ENCODE measurements around the gene DLL3. TPM values are rescaled to one million over a fixed set of nuclear protein-coding genes. Genes with fewer than 3 reads are reported as not detected.

Gene DLL3
- total and polyA plus RNA-seq, 12 donors = not detected

GRCh38 chr19:39516270-39516669 is 17.5 kb downstream of the DLL3 start:
- no peak for TF ChIP-seq CTCF (IDR thresholded peaks at IDR 0.05)
- Histone ChIP-seq H3K4me1 (peaks cover 5 to 16% (median 13%) of the 10 kb centered on the region in 9 donors), H3K27ac (no peak overlapping the region), H3K36me3 (no peaks in the 10 kb centered on the region), H3K4me3 (no peak overlapping the region), H3K27me3 (peaks cover 22 to 71% (median 64%) of the 10 kb centered on the region in 7 donors), H3K9me3 (no peaks in the 10 kb centered on the region)
- intact Hi-C loops (cut with DNase I) = no loop called here
- DNase-seq = no peak
- no peak for ATAC-seq
- WGBS, 2 donors = 42 to 43% methylated on average over 6 of the region's 6 CpGs

GRCh38 chr19:39517432-39517831 is 18.7 kb downstream of the DLL3 start:
- Histone ChIP-seq H3K9me3 (no peaks in the 10 kb centered on the region), H3K36me3 (no peaks in the 10 kb centered on the region), H3K4me3 (no peak overlapping the region), H3K4me1 (peaks cover 5 to 16% (median 13%) of the 10 kb centered on the region in 9 donors), H3K27me3 (peaks cover 22 to 61% (median 53%) of the 10 kb centered on the region in 7 donors), H3K27ac (no peak overlapping the region)
- no peak for DNase-seq
- no peak for TF ChIP-seq CTCF (IDR thresholded peaks at IDR 0.05)
- 61 to 79% methylated on average over 3 of the region's 3 CpGs for WGBS, 2 donors
- intact Hi-C loops (cut with DNase I) = no loop called here
- ATAC-seq = no peak

- 64 to 70% methylated on average over 5 of the region's 5 CpGs for WGBS, 2 donors
- intact Hi-C loops (cut with DNase I) = no loop called here
- Histone ChIP-seq H3K4me3 (no peak overlapping the region), H3K27me3 (peaks cover 22 to 51% (median 43%) of the 10 kb centered on the region in 7 donors), H3K9me3 (no peaks in the 10 kb centered on the region), H3K4me1 (peaks cover 5 to 16% (median 13%) of the 10 kb centered on the region in 9 donors), H3K27ac (no peak overlapping the region), H3K36me3 (no peaks in the 10 kb centered on the region)
- ATAC-seq (no peak), DNase-seq (no peak)
- no peak for TF ChIP-seq CTCF (IDR thresholded peaks at IDR 0.05)
Measured at GRCh38 chr19:39518458-39518857, 19.7 kb downstream of the DLL3 start.

- intact Hi-C loops (cut with DNase I) = no loop called here
- TF ChIP-seq CTCF (IDR thresholded peaks at IDR 0.05) = no peak
- H3K4me1 ChIP-seq = peaks cover 5 to 16% (median 13%) of the 10 kb centered on the region in 9 donors
- H3K27ac ChIP-seq = no peak overlapping the region
- H3K27me3 ChIP-seq = peaks cover 22 to 46% (median 37%) of the 10 kb centered on the region in 7 donors
- no peaks in the 10 kb centered on the region for H3K9me3 ChIP-seq
- WGBS, 2 donors = 67 to 73% methylated on average over 9 of the region's 9 CpGs
- DNase-seq (no peak), ATAC-seq (no peak)
- no peaks in the 10 kb centered on the region for H3K36me3 ChIP-seq
- no peak overlapping the region for H3K4me3 ChIP-seq
Measured at GRCh38 chr19:39518975-39519374, 20.2 kb downstream of the DLL3 start.

Measured in heart right ventricle (tissue), 16 donors.